ENCODE results near the gene MKS1. TPM values are rescaled to one million over a fixed set of nuclear protein-coding genes. Genes with fewer than 3 reads are reported as not detected.

Gene MKS1
- total and polyA plus RNA-seq, 2 experiments from 2014 or later, result 10.5 to 15.6 TPM

GRCh38 chr17:58200024-58200633, 18.9 kb downstream of the MKS1 start:
- Histone ChIP-seq H3K4me2 (no peak overlapping the region), H3K4me1 (ENCODE audit: insufficient read depth) (no peaks in the 10 kb centered on the region), H3K79me2 (no peaks in the 10 kb centered on the region), H3K4me3 (no peak overlapping the region), H3K27me3 (no peaks in the 10 kb centered on the region), H4K20me1 (ENCODE audit: insufficient read depth, poor library complexity, severe bottlenecking) (no peaks in the 10 kb centered on the region), H3K36me3 (replicated peaks; ENCODE audit: insufficient read depth, low read depth) (no peaks in the 10 kb centered on the region), H3K9me2 (replicated peaks; ENCODE audit: insufficient read depth) (no peaks in the 10 kb centered on the region), H3K27ac (no peak overlapping the region), H2AFZ (no peak overlapping the region), H3K9me3 (ENCODE audit: low read depth) (no peaks in the 10 kb centered on the region)
- 57% methylated on average over 14 of the region's 14 CpGs for whole genome bisulfite sequencing (ENCODE audit: low lambda C conversion rate, missing lambda C conversion rate)
- TF ChIP-seq CTCF (IDR thresholded peaks at IDR 0.05; ENCODE audit: poor library complexity), result peak; percentile 42
- TF ChIP-seq EZH2phosphoT487 (IDR thresholded peaks at IDR 0.05; ENCODE audit: low read depth, severe bottlenecking, unreplicated experiment), result no peak
- peak; percentile 59 for DNase-seq (ENCODE audit: low spot score)

DNA sequence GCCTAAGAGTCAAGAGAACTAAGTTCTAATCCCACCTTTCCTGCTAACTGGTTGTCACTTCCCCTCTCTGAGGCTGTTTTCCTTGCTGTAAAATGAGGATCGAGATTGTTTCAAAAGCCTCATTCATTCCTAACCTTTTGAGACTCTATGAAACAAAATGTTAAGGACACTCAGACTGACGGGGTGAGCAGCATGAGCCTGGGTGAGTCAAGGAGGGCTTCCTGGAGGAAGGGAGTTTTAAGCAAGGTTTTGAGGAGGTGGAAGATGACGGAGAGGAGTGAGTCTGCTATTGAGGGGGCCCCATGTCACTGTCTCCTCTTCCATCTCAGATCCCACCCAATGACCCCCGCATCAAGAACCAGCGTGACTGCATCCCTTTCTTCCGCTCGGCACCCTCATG, 22.4 kb downstream of the MKS1 start:
- H3K9me3 ChIP-seq (ENCODE audit: low read depth), result no peaks in the 10 kb centered on the region
- H4K20me1 ChIP-seq (ENCODE audit: insufficient read depth, poor library complexity, severe bottlenecking), result no peaks in the 10 kb centered on the region
- H3K4me3 ChIP-seq, result no peak overlapping the region
- H2AFZ ChIP-seq, result no peak overlapping the region
- H3K27ac ChIP-seq, result no peak overlapping the region
- H3K4me1 ChIP-seq (ENCODE audit: insufficient read depth), result no peaks in the 10 kb centered on the region
- no peaks in the 10 kb centered on the region for H3K79me2 ChIP-seq
- no peaks in the 10 kb centered on the region for H3K36me3 ChIP-seq (replicated peaks; ENCODE audit: insufficient read depth, low read depth)
- H3K9me2 ChIP-seq (replicated peaks; ENCODE audit: insufficient read depth), result no peaks in the 10 kb centered on the region
- TF ChIP-seq EZH2phosphoT487 (IDR thresholded peaks at IDR 0.05; ENCODE audit: low read depth, severe bottlenecking, unreplicated experiment) (no peak), CTCF (IDR thresholded peaks at IDR 0.05; ENCODE audit: poor library complexity) (no peak), EZH2 (IDR thresholded peaks at IDR 0.05; ENCODE audit: borderline replicate concordance) (no peak)
- H3K27me3 ChIP-seq, result no peaks in the 10 kb centered on the region
- DNase-seq (ENCODE audit: low spot score), result no peak
- WGBS (ENCODE audit: low lambda C conversion rate, missing lambda C conversion rate), result 89% methylated on average over 7 of the region's 7 CpGs
- H3K4me2 ChIP-seq, result no peak overlapping the region

- Histone ChIP-seq H3K27me3 (peaks cover 4% of the 10 kb centered on the region), H3K36me3 (replicated peaks; ENCODE audit: insufficient read depth, low read depth) (no peaks in the 10 kb centered on the region), H3K79me2 (no peaks in the 10 kb centered on the region), H3K9me2 (replicated peaks; ENCODE audit: insufficient read depth) (no peaks in the 10 kb centered on the region), H3K4me3 (no peak overlapping the region), H3K4me1 (ENCODE audit: insufficient read depth) (no peaks in the 10 kb centered on the region), H3K4me2 (no peak overlapping the region), H3K27ac (no peak overlapping the region), H3K9me3 (ENCODE audit: low read depth) (no peaks in the 10 kb centered on the region), H4K20me1 (ENCODE audit: insufficient read depth, poor library complexity, severe bottlenecking) (no peaks in the 10 kb centered on the region), H2AFZ (no peak overlapping the region)
- no peak for DNase-seq (ENCODE audit: low spot score)
- 81% methylated on average over 5 of the region's 5 CpGs for WGBS (ENCODE audit: low lambda C conversion rate, missing lambda C conversion rate)
- no peak for TF ChIP-seq CTCF (IDR thresholded peaks at IDR 0.05; ENCODE audit: poor library complexity)
Observed at GRCh38 chr17:58195518-58196123, 23.4 kb downstream of the MKS1 start.
